Measurements from ENCODE around the gene CACNA1C.

DNA sequence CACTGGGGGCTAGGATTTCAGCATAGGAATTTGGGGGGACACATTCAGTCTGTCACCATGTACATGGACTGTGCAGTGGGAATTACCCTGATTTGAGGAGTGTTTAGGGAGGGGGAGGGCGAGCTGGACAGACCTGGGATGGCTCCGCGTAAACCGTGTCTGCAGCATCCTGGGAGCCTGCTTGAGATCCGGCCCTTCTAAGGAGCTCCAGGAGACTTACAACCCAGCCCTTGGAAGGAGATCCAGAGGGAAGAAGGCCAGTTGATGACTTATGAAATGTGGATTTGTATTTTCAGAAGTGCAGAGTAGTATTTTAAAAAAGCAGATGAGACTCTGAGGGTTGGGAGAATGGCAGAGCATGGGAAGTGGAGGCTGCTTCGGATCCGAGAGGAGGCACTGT, 153.2 kb downstream of the CACNA1C start:
- TF ChIP-seq, protein P1, sequence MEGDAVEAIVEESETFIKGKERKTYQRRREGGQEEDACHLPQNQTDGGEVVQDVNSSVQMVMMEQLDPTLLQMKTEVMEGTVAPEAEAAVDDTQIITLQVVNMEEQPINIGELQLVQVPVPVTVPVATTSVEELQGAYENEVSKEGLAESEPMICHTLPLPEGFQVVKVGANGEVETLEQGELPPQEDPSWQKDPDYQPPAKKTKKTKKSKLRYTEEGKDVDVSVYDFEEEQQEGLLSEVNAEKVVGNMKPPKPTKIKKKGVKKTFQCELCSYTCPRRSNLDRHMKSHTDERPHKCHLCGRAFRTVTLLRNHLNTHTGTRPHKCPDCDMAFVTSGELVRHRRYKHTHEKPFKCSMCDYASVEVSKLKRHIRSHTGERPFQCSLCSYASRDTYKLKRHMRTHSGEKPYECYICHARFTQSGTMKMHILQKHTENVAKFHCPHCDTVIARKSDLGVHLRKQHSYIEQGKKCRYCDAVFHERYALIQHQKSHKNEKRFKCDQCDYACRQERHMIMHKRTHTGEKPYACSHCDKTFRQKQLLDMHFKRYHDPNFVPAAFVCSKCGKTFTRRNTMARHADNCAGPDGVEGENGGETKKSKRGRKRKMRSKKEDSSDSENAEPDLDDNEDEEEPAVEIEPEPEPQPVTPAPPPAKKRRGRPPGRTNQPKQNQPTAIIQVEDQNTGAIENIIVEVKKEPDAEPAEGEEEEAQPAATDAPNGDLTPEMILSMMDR (IDR thresholded peaks at IDR 0.05), result no peak
- TF ChIP-seq POLR2A (IDR thresholded peaks at IDR 0.05), result no peak
